Amniotic stem cell (primary cell): ENCODE results near the gene CPTP.
"Not testable (repeated sequence)": the region's sequence is repeated elsewhere in the genome, so short reads cannot be mapped to it uniquely, and the experiment has no call there.

Experiments
- DNase-seq: peaks from one replicate; lab custom pipeline; 2025; lab: John Stamatoyannopoulos, UW

Gene CPTP

GRCh38 chr1:1307261-1307922, 17.2 kb upstream of the CPTP start:
- DNase-seq = no peak

- peak; percentile 98 for DNase-seq
Measured at GRCh38 chr1:1307923-1308755, 16.5 kb upstream of the CPTP start, which contains the start of the genes ACAP3 and PUSL1. TSS of gene ACAP3 (minus strand) at chr1:1307930. CDS start at chr1:1307815, 115 bp downstream. TSS of gene PUSL1 (plus strand) at chr1:1308597. CDS start at chr1:1308644, 47 bp downstream.

- no peak for DNase-seq
Measured at GRCh38 chr1:1308756-1309250, 15.8 kb upstream of the CPTP start.

GRCh38 chr1:1309251-1310108, 15.1 kb upstream of the CPTP start:
- no peak for DNase-seq

GRCh38 chr1:1310109-1310385, 14.6 kb upstream of the CPTP start:
- no peak for DNase-seq

- no peak for DNase-seq
Measured at GRCh38 chr1:1310476-1311053, 14.0 kb upstream of the CPTP start.

- no peak for DNase-seq
Measured at GRCh38 chr1:1311107-1312104, 13.2 kb upstream of the CPTP start.

- no peak for DNase-seq
Measured at GRCh38 chr1:1312450-1313314, 11.9 kb upstream of the CPTP start.

GRCh38 chr1:1313500-1314236, 10.9 kb upstream of the CPTP start:
- no peak for DNase-seq

GRCh38 chr1:1314237-1314586, 10.4 kb upstream of the CPTP start:
- no peak for DNase-seq

- no peak for DNase-seq
Measured at GRCh38 chr1:1314678-1315335, 9.8 kb upstream of the CPTP start.

- DNase-seq = no peak
Measured at GRCh38 chr1:1315435-1315954, 9.1 kb upstream of the CPTP start.

GRCh38 chr1:1316199-1316598, 8.4 kb upstream of the CPTP start:
- DNase-seq = not testable (repeated sequence)

- DNase-seq = no peak
Measured at GRCh38 chr1:1317420-1317819, 7.2 kb upstream of the CPTP start.

GRCh38 chr1:1318131-1318652, 6.4 kb upstream of the CPTP start:
- DNase-seq = peak; percentile 74

GRCh38 chr1:1318777-1319645, 5.6 kb upstream of the CPTP start:
- DNase-seq = no peak

- no peak for DNase-seq
Measured at GRCh38 chr1:1319646-1319941, 5.0 kb upstream of the CPTP start.
